ENCODE measurements around the gene PUSL1. TPM values are rescaled to one million over a fixed set of nuclear protein-coding genes. Genes with fewer than 3 reads are reported as not detected.

The PUSL1 gene
- total and polyA plus RNA-seq, 2 experiments from 2014 or later = 41.5 to 55.8 TPM

DNA sequence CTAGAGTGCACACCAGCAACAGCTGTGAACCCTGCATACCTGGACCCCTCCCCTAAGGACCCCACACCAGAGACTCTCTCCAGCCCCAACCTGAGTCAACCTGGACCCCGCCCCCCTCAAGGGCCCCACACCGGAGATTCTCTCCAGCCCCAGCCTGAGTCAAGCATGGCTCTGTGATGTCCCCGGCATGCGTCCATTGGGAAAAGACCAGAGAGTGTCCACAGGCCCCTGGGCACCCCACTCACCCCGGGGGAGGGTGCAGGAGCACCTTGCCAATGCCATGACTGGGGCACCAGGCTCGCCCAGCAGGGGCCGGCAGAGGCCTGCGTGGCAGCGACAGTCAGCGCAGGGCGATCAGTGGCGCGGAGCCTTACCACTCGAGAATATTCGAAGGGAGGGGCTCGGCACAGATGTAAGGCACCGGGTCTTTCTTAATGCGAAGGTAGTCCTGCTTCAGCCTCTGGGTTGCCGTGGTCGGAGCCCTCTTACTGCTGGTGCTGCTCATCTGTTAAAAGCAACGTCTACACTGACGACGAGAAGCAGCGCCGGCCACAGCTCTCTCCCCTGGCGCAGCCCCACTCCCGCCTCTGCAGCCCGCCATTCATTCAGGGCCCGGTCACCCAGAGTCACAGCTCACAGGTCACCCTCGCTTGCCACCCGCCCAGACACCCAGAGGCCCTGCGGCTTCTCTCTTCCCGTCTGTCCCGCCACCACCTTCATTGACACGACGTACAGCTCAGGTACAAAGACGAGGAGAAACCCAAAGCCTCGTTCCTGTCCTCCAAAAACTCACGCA, 40.7 kb upstream of the PUSL1 start (continued):
- TF ChIP-seq, protein P1, sequence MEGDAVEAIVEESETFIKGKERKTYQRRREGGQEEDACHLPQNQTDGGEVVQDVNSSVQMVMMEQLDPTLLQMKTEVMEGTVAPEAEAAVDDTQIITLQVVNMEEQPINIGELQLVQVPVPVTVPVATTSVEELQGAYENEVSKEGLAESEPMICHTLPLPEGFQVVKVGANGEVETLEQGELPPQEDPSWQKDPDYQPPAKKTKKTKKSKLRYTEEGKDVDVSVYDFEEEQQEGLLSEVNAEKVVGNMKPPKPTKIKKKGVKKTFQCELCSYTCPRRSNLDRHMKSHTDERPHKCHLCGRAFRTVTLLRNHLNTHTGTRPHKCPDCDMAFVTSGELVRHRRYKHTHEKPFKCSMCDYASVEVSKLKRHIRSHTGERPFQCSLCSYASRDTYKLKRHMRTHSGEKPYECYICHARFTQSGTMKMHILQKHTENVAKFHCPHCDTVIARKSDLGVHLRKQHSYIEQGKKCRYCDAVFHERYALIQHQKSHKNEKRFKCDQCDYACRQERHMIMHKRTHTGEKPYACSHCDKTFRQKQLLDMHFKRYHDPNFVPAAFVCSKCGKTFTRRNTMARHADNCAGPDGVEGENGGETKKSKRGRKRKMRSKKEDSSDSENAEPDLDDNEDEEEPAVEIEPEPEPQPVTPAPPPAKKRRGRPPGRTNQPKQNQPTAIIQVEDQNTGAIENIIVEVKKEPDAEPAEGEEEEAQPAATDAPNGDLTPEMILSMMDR (conservative IDR thresholded peaks at IDR 0.05; ENCODE audit: low read depth in 2 of 2) = no peak
- TF ChIP-seq, protein P2, sequence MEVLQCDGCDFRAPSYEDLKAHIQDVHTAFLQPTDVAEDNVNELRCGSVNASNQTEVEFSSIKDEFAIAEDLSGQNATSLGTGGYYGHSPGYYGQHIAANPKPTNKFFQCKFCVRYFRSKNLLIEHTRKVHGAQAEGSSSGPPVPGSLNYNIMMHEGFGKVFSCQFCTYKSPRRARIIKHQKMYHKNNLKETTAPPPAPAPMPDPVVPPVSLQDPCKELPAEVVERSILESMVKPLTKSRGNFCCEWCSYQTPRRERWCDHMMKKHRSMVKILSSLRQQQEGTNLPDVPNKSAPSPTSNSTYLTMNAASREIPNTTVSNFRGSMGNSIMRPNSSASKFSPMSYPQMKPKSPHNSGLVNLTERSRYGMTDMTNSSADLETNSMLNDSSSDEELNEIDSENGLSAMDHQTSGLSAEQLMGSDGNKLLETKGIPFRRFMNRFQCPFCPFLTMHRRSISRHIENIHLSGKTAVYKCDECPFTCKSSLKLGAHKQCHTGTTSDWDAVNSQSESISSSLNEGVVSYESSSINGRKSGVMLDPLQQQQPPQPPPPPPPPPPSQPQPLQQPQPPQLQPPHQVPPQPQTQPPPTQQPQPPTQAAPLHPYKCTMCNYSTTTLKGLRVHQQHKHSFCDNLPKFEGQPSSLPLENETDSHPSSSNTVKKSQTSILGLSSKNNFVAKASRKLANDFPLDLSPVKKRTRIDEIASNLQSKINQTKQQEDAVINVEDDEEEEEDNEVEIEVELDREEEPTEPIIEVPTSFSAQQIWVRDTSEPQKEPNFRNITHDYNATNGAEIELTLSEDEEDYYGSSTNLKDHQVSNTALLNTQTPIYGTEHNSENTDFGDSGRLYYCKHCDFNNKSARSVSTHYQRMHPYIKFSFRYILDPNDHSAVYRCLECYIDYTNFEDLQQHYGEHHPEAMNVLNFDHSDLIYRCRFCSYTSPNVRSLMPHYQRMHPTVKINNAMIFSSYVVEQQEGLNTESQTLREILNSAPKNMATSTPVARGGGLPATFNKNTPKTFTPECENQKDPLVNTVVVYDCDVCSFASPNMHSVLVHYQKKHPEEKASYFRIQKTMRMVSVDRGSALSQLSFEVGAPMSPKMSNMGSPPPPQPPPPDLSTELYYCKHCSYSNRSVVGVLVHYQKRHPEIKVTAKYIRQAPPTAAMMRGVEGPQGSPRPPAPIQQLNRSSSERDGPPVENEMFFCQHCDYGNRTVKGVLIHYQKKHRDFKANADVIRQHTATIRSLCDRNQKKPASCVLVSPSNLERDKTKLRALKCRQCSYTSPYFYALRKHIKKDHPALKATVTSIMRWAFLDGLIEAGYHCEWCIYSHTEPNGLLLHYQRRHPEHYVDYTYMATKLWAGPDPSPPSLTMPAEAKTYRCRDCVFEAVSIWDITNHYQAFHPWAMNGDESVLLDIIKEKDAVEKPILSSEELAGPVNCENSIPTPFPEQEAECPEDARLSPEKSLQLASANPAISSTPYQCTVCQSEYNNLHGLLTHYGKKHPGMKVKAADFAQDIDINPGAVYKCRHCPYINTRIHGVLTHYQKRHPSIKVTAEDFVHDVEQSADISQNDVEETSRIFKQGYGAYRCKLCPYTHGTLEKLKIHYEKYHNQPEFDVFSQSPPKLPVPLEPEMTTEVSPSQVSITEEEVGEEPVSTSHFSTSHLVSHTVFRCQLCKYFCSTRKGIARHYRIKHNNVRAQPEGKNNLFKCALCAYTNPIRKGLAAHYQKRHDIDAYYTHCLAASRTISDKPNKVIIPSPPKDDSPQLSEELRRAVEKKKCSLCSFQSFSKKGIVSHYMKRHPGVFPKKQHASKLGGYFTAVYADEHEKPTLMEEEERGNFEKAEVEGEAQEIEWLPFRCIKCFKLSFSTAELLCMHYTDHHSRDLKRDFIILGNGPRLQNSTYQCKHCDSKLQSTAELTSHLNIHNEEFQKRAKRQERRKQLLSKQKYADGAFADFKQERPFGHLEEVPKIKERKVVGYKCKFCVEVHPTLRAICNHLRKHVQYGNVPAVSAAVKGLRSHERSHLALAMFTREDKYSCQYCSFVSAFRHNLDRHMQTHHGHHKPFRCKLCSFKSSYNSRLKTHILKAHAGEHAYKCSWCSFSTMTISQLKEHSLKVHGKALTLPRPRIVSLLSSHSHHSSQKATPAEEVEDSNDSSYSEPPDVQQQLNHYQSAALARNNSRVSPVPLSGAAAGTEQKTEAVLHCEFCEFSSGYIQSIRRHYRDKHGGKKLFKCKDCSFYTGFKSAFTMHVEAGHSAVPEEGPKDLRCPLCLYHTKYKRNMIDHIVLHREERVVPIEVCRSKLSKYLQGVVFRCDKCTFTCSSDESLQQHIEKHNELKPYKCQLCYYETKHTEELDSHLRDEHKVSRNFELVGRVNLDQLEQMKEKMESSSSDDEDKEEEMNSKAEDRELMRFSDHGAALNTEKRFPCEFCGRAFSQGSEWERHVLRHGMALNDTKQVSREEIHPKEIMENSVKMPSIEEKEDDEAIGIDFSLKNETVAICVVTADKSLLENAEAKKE (CRISPR knock-in tag; IDR thresholded peaks at IDR 0.05) = no peak
- TF ChIP-seq EZH2phosphoT487 (IDR thresholded peaks at IDR 0.05; ENCODE audit: unreplicated experiment) (no peak), JUNB (IDR thresholded peaks at IDR 0.05; ENCODE audit: unreplicated experiment) (no peak), STAT1 (IDR thresholded peaks at IDR 0.05; ENCODE audit: unreplicated experiment) (no peak)

DNA sequence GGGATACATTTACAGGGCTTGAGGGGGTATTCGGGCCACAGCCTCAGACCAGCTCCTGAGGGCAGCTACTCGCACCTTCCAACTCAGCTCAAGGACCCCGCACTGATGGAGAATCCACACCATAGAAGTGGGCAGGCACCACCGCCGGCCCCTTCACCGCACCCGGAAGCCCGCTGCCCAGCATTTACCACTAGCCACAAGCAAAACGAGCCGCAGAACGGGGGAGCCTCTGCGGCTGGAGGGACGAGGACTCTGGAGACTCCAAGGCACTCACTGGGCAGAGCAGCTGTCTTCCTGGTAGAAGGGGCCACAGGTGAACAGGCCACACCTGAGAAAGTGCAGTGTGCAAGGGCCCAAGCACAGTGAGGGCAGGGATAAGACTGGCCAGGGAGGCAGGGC, 40.1 kb upstream of the PUSL1 start:
- Histone ChIP-seq H3K27ac (ENCODE audit: low read depth) (0 out of 2 replicates have a peak overlapping the region, but pooled peaks have one; percentile 26), H3K36me3 (ENCODE audit: insufficient read depth) (peaks cover 7% of the 10 kb centered on the region; the same call in 1 of the 2 replicates), H3K4me3 (no peak overlapping the region), H3K4me2 (no peak overlapping the region), H3F3A (replicated peaks; ENCODE audit: low read depth) (0 out of 2 replicates have a peak, but pooled peaks cover 6% of the 10 kb centered on the region), H2AFZ (no peak overlapping the region), H3K27me3 (ENCODE audit: insufficient read depth) (no peaks in the 10 kb centered on the region), H3K79me2 (replicated peaks; ENCODE audit: insufficient read depth) (peaks cover 65% of the 10 kb centered on the region), H3K9me2 (ENCODE audit: insufficient read depth) (no peaks in the 10 kb centered on the region), H3K4me1 (ENCODE audit: insufficient read depth) (no peaks in the 10 kb centered on the region; the same call in 1 of the 2 replicates), H4K20me1 (replicated peaks; ENCODE audit: insufficient read depth) (peaks cover 32% of the 10 kb centered on the region)
- H3K4me1 Mint-ChIP-seq = peaks cover 25% of the 10 kb centered on the region
- ATAC-seq (no peak), DNase-seq (ENCODE audit: low spot score) (no peak)
- H3K27ac Mint-ChIP-seq = no peak overlapping the region
- peaks cover 6% of the 10 kb centered on the region for H3K27me3 Mint-ChIP-seq (ENCODE audit: insufficient read depth, low read depth, poor library complexity)
- peaks cover 36% of the 10 kb centered on the region for H3K36me3 Mint-ChIP-seq (ENCODE audit: low read depth)
- H3K4me3 Mint-ChIP-seq = no peak overlapping the region; the same call in 2 of the 3 replicates
- H3K9me3 Mint-ChIP-seq = no peaks in the 10 kb centered on the region
- TF ChIP-seq, protein P3, sequence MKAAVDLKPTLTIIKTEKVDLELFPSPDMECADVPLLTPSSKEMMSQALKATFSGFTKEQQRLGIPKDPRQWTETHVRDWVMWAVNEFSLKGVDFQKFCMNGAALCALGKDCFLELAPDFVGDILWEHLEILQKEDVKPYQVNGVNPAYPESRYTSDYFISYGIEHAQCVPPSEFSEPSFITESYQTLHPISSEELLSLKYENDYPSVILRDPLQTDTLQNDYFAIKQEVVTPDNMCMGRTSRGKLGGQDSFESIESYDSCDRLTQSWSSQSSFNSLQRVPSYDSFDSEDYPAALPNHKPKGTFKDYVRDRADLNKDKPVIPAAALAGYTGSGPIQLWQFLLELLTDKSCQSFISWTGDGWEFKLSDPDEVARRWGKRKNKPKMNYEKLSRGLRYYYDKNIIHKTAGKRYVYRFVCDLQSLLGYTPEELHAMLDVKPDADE (IDR thresholded peaks at IDR 0.05) = no peak

All from GM23338 (cell line).